ENCODE measurements around the gene TMEM79. TPM values are rescaled to one million over a fixed set of nuclear protein-coding genes. Genes with fewer than 3 reads are reported as not detected.

The TMEM79 gene, protein sequence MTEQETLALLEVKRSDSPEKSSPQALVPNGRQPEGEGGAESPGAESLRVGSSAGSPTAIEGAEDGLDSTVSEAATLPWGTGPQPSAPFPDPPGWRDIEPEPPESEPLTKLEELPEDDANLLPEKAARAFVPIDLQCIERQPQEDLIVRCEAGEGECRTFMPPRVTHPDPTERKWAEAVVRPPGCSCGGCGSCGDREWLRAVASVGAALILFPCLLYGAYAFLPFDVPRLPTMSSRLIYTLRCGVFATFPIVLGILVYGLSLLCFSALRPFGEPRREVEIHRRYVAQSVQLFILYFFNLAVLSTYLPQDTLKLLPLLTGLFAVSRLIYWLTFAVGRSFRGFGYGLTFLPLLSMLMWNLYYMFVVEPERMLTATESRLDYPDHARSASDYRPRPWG
- total RNA-seq = 2.1 TPM

DNA sequence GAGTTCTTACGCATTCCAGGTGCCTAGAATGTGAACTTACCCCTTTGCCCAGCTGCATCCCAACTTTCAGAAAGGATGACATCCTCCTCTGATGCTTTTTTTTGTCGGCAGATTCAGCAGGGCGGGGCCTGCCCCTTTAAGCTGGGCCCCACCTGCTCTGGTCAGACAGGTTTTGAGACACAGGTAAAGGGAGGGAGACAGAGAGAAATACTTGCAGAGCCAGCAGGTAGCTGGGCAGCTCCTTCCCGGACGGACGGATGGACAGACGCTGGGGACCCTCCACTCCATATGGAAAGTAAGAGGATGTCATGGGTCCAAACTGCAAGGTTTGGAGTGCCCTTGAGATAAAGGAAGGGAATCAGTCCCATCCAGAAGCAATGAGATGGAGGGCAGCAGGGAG is at the start of gene TMEM79:
Gene TMEM79, plus strand, starts transcription at position 214 of the 400 bp plus-strand sequence. CDS start 902 bp downstream, outside the sequence.

DNA sequence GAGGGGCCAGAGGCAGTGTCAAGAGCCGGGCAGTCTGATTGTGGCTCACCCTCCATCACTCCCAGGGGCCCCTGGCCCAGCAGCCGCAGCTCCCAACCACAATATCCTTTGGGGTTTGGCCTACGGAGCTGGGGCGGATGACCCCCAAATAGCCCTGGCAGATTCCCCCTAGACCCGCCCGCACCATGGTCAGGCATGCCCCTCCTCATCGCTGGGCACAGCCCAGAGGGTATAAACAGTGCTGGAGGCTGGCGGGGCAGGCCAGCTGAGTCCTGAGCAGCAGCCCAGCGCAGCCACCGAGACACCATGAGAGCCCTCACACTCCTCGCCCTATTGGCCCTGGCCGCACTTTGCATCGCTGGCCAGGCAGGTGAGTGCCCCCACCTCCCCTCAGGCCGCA is 42.2 kb upstream of the TMEM79 start, which contains the start of gene BGLAP:
Gene BGLAP, plus strand, starts transcription at position 259 of the 400 bp plus-strand sequence. Its CDS starts 48 bp downstream, at position 307.

DNA sequence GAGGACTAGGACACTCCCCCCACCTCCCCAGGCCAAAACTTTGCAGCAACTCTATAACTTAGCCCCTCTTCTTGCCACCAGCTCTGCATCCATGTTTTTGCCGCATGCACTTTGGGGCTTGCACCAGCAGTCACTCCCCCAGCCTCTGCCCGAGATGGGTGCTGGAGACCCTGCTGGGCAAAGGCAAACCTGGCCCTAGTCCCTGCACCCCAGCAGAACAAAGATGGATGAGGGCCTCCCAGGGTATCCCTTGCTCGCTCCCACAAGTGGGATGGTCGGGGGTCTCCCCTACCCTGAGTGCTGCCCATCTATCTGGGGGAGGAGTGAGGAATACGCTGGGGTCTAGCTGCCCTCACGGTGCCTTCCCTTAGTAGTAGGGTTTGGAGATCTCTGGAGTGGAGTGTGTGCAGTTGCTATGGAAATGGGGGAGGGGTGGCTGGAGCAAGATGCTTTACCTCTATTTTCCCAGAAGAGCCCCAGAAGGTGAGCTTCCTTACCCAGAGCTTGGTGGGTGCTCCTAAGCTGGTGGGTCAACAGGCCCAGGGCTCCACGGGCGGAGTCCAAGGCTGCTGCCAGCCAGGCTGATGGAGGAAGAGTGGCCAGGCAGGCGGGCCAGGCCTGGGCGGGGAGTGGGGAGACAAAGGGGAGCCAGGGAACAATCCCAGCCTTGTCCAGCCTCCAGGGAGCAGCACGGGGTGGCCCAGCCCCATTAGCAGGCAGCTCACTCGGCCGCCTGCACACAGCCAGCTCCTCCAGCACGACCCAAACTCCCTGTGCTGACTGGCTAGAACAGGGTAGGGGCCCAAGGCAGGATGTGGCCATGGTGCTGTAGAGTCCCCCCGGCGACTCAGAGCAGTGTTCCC is 36.4 kb upstream of the TMEM79 start, which contains the start of gene PAQR6:
Gene PAQR6, minus strand, starts transcription at position 597 of the 863 bp plus-strand sequence. CDS start 1,325 bp downstream, outside the sequence.

DNA sequence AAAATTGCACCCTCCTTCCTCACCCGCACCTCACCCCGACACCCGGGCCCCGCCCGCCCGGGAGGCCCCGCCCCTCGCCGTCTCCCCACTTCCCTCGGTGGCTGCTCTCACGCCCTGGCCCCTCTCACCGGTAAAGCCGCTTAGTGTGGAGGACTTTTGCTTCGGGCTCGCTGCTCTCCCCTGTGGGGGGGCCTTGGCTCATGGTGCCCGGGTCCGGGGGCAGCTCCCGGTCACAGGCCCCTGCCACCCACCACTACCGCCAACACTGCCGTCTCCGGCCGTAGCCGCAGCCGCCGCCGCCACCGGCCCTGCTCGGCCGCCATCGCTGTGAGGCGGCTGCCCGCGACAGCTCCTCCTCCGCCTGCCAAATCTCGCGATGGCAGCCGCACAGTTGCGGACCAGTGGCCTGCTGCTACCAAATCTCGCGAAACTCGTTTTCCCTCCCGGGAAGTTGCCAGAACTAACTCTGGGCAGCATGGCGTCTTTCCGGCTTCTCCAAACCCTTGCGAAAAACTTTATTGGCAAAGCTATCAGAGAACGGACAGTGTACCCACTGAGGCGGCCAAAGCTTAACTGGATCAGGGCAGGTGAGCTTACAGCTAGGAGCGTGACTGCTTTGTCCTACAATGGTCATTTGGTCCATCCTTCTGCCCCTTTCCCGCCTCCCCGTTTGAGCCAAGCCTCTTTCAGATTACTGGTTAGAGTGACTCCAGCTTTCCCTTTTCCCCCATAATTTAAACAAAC is 1.5 kb upstream of the TMEM79 start, which contains the start of gene SMG5:
Gene SMG5, minus strand, starts transcription at position 347 of the 744 bp plus-strand sequence. Its CDS starts 145 bp downstream, at position 202.

DNA sequence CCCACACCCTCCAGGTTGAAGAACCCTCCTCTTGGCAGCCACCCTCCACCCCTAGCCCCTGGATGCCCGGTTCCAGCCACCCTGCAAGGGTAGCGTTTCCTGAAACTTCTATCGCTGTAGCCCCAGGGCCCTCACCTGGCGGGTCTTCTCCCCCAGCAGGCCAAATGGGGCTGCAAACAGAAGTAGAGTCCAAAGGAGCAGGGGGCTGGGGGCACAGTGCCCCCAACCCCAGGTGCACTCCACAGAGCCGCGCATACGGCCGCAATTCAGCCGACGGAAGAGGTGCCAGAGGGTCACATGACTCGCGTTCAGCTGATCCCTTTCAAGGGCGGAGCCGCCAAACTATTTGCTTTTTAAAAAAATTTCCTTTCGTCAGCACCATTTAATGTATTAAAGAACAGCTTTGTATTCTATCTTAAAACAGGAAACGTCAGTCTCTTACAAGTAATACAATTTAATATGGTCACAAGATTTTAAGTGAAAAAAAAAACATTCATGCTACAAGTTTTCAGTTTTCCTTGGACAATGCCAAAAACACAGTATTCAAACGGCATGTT is 11.3 kb downstream of the TMEM79 start, which contains the start of gene GLMP:
Gene GLMP, minus strand, starts transcription at position 289 of the 557 bp plus-strand sequence. Its CDS starts 34 bp downstream, at position 255.

DNA sequence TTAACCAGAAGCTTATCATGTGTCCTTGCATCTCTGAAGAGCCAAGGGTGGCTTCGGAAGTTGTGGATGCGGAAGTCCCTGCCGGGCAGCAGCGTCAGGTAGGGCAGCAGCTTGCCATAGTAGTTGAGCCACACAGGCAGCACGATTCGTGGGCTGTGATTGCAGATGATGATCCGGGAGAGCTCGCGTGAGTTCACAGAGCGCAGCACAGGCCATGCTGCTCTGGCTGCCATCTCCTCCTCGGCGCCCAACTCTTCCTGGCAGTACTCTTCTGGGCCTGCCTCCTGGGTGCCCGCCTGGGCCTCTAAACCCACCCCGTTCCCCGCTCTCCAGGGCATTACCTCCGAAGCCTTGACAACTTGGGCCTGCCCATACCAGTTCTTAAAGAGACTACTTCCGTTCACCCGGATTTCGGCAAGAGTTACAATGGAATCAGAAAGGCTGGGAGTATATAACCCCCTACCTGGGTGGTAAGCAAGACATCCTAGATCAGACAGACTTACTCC is 14.8 kb downstream of the TMEM79 start, which contains the start of gene VHLL:
Gene VHLL, minus strand, starts transcription at position 456 of the 506 bp plus-strand sequence. Its CDS starts 118 bp downstream, at position 338.

DNA sequence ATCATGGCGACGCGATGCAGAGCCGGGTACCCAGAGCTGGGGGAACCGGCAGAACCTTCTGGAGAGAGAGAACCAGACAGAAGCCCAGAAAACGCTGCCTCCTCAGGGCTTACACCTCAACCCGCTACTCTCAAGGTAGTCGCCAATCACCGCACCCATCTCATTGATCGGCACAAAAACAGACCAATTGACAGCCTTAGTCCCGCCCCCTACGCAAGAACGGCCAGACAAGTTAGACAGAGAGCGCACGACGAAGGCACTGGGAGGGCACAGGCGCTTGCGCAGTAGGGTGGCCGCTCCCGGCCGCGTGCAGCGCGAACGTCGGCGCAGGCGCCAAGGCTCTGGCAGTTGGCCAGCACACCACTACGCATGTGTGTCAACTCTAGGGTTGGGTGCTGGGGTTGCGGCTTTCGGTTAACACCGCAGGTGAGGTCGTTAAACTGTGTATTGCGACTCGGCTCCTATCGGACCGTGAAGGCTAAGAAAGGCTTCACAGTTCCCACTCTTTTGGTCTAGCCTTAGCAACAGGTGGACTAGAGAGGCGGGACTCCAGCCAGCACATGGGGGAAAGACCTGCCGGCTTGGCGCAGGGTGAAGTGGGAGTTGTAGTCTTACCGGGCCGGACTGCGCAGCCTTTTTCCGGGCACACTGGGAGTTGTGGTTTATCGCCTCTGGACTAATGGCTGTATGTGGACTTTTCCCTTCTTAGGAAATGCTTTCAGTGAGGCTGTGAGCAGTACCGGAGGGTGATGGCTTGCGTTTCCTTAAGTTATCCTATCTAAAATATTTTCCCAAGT is 54.3 kb downstream of the TMEM79 start, which contains the start of the genes CCT3 and TSACC:
Gene CCT3, minus strand, starts transcription at position 113 of the 797 bp plus-strand sequence. Its CDS starts 108 bp downstream, at position 5.
Gene TSACC, plus strand, starts transcription at position 347 of the 797 bp plus-strand sequence. CDS start 1,232 bp downstream, outside the sequence.

Other genes with a start within 250 kb of the TMEM79 start
- 30.9 TPM for gene UBQLN4, start 230.5 kb upstream of the TMEM79 start, total RNA-seq
- gene LAMTOR2, start 229.5 kb upstream of the TMEM79 start, total RNA-seq = 55.8 TPM
- not detected for gene RAB25, start 223.2 kb upstream of the TMEM79 start, total RNA-seq
- 33.4 TPM for gene MEX3A, start 201.9 kb upstream of the TMEM79 start, total RNA-seq
- 29.5 TPM for gene LMNA, start 169.6 kb upstream of the TMEM79 start, total RNA-seq
- gene SEMA4A, start 130.7 kb upstream of the TMEM79 start, total RNA-seq = 23.3 TPM
- 14.8 TPM for gene SLC25A44, start 90.2 kb upstream of the TMEM79 start, total RNA-seq
- 33.7 TPM for gene PMF1, start 71.3 kb upstream of the TMEM79 start, total RNA-seq
- not detected for gene BGLAP, start 42.1 kb upstream of the TMEM79 start, total RNA-seq
- gene PAQR6, start 36.3 kb upstream of the TMEM79 start, total RNA-seq = 25.6 TPM
- 38.3 TPM for gene SMG5, start 1.5 kb upstream of the TMEM79 start, total RNA-seq
- 11.5 TPM for gene GLMP, start 11.4 kb downstream of the TMEM79 start, total RNA-seq
- gene VHLL, start 15.0 kb downstream of the TMEM79 start, total RNA-seq = 0.69 TPM
- gene CCT3, start 54.0 kb downstream of the TMEM79 start, total RNA-seq = 279 TPM
- gene TSACC, start 54.2 kb downstream of the TMEM79 start, total RNA-seq = not detected
- not detected for gene RHBG, start 84.9 kb downstream of the TMEM79 start, total RNA-seq
- 7.6 TPM for gene MEF2D, start 216.4 kb downstream of the TMEM79 start, total RNA-seq